ENCODE measurements around the gene KRTAP10-1. TPM values are rescaled to one million over a fixed set of nuclear protein-coding genes. Genes with fewer than 3 reads are reported as not detected.
"Not testable (repeated sequence)": the region's sequence is repeated elsewhere in the genome, so short reads cannot be mapped to it uniquely, and the experiment has no call there.

KRTAP10-1 gene
- total RNA-seq, 4 donors from 2014 or later = not detected

DNA sequence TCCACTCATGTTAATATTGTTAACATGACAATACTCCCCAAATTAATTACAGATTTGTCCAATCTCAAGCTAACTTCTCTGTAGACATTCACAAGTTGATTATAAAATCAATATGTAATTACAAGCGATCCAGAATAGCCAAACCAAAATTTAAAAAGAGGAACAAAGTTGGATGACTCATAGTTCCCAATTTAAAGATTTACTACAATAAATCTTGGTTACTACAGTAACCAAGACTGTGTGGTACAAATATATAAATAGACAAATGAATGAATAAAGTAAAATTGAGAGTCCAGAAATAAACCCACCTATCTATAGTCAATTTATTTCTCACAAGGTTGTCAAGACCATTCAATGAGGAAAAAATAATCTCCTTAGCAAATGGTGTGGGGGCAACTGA, 26.4 kb upstream of the KRTAP10-1 start:
- Histone ChIP-seq H3K4me1 (no peaks in the 10 kb centered on the region), H3K36me3 (no peaks in the 10 kb centered on the region), H3K4me3 (no peak overlapping the region), H3K27ac (replicated peaks in 1 of 4) (no peak overlapping the region), H3K9me3 (peaks cover 0 to 10% (median 5%) of the 10 kb centered on the region in 4 donors), H3K27me3 (peaks cover 0 to 26% (median 0%) of the 10 kb centered on the region in 4 donors)
- intact Hi-C loops (cut with DNase I) = no loop called here
- DNase-seq (ENCODE audit: extremely low spot score) = no peak
- WGBS = 58% methylated on average over 1 of the region's 1 CpG
- TF ChIP-seq, protein P1, sequence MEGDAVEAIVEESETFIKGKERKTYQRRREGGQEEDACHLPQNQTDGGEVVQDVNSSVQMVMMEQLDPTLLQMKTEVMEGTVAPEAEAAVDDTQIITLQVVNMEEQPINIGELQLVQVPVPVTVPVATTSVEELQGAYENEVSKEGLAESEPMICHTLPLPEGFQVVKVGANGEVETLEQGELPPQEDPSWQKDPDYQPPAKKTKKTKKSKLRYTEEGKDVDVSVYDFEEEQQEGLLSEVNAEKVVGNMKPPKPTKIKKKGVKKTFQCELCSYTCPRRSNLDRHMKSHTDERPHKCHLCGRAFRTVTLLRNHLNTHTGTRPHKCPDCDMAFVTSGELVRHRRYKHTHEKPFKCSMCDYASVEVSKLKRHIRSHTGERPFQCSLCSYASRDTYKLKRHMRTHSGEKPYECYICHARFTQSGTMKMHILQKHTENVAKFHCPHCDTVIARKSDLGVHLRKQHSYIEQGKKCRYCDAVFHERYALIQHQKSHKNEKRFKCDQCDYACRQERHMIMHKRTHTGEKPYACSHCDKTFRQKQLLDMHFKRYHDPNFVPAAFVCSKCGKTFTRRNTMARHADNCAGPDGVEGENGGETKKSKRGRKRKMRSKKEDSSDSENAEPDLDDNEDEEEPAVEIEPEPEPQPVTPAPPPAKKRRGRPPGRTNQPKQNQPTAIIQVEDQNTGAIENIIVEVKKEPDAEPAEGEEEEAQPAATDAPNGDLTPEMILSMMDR (IDR thresholded peaks at IDR 0.05) = no peak
- TF ChIP-seq EP300 (IDR thresholded peaks at IDR 0.05) (no peak), POLR2A (IDR thresholded peaks at IDR 0.05; ENCODE audit: low read depth) (no peak), POLR2AphosphoS5 (IDR thresholded peaks at IDR 0.05) (no peak)

DNA sequence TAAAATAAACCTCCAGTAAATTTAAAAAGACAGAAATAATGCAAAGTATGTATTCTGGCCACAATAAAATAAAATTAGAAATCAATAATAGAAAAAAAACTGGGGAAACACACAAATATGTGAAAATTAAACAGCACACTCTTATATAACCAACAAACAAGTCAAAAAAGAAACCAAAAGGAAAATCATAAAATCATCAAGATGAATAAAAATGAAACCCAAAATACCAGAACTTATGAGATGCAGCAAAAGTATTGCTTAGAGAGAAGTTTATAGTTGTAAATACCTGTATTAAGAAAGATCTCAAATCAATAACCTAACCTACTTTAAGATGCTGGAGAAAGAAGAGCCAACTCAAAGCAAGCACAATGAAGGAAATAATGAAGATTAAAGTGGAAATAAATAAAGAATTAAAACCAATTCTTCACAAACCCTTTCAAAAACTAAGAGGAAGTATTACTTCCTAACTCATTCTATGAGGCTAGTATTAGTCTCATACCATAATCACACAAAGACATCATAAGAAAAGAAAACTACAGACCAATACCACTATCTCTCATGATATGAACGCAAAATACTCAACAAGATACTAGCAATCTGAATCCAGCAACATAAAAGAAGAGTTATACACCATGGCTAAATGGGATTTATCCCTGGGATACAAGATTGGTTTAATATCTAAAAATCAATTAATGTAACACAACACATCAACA, 25.0 kb upstream of the KRTAP10-1 start:
- peaks cover 0 to 6% (median 2%) of the 10 kb centered on the region in 4 donors for H3K9me3 ChIP-seq
- no peaks in the 10 kb centered on the region for H3K36me3 ChIP-seq
- TF ChIP-seq, protein P1 (IDR thresholded peaks at IDR 0.05) = no peak
- no peak for TF ChIP-seq POLR2A (IDR thresholded peaks at IDR 0.05; ENCODE audit: low read depth)
- no peak for TF ChIP-seq POLR2AphosphoS5 (IDR thresholded peaks at IDR 0.05)
- TF ChIP-seq EP300 (IDR thresholded peaks at IDR 0.05) = no peak
- H3K27ac ChIP-seq (replicated peaks in 1 of 4) = no peak overlapping the region
- H3K4me3 ChIP-seq = no peak overlapping the region
- 84% methylated on average over 1 of the region's 1 CpG for WGBS
- no peak for DNase-seq (ENCODE audit: extremely low spot score)
- H3K27me3 ChIP-seq = peaks cover 0 to 21% (median 0%) of the 10 kb centered on the region in 4 donors
- H3K4me1 ChIP-seq = no peaks in the 10 kb centered on the region
- intact Hi-C loops (cut with DNase I) = no loop called here

DNA sequence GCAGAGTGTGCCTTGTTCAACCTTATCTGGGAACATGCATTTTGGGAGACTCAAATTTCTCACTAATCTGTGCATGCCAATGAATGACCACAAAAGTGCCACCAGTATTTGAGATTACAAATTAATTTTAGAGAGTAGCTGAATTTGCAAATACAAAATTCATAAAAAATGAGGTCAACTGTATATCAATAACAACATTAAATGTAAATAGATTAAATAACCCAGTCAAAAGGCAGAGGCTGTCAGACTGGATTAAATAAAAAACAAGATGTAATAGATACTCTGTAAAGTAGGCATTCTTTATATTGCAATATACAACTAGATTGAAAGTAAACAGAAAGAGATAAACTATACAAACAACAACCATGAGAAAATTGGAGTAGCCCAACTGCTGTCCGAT, 24.1 kb upstream of the KRTAP10-1 start:
- no peak for TF ChIP-seq POLR2A (IDR thresholded peaks at IDR 0.05; ENCODE audit: low read depth)
- no peak for TF ChIP-seq POLR2AphosphoS5 (IDR thresholded peaks at IDR 0.05)
- TF ChIP-seq, protein P1 (IDR thresholded peaks at IDR 0.05) = no peak
- no peak for TF ChIP-seq EP300 (IDR thresholded peaks at IDR 0.05)
- no peak for DNase-seq (ENCODE audit: extremely low spot score)
- Histone ChIP-seq H3K4me1 (no peaks in the 10 kb centered on the region), H3K27ac (replicated peaks in 1 of 4) (no peak overlapping the region), H3K36me3 (no peaks in the 10 kb centered on the region), H3K9me3 (peaks cover 0 to 12% (median 4%) of the 10 kb centered on the region in 4 donors), H3K27me3 (peaks cover 0 to 12% (median 0%) of the 10 kb centered on the region in 4 donors), H3K4me3 (no peak overlapping the region)
- intact Hi-C loops (cut with DNase I) = no loop called here
- WGBS = 91% methylated on average over 1 of the region's 1 CpG

DNA sequence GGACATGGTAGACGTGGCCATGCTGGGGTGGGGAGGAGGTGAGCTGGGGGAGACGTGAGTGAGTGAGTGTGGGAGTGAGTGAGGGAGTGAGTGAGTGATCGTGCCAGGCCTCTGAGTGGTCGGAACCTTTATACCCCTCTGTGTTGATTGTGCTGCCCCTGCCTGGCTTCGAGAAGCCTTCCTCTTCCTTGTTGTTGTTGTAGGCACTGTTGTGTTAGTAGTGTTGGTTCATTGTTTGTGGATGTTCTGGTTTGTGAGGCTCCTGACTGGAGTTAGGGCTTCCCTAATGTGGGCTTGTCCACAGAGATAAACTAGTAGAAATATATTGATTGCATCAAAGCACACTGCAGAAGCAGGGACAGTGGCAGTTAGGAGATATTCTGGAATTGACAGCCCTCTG, 18.7 kb upstream of the KRTAP10-1 start, which contains the start of gene KRTAP10-3:
TSS of gene KRTAP10-3 (minus strand) at position 101 of the 400 bp plus-strand sequence. CDS start at position 21, 80 bp downstream.
- WGBS = 71% methylated on average over 5 of the region's 5 CpGs
- Histone ChIP-seq H3K9me3 (peaks cover 0 to 18% (median 4%) of the 10 kb centered on the region in 4 donors), H3K27me3 (peaks cover 0 to 34% (median 0%) of the 10 kb centered on the region in 4 donors), H3K4me1 (no peaks in the 10 kb centered on the region), H3K4me3 (no peak within 1 kb of the TSS), H3K27ac (replicated peaks in 1 of 4) (no peak within 1 kb of the TSS), H3K36me3 (no peaks in the 10 kb centered on the region)
- TF ChIP-seq POLR2AphosphoS5 (IDR thresholded peaks at IDR 0.05) (no peak), EP300 (IDR thresholded peaks at IDR 0.05) (no peak), POLR2A (IDR thresholded peaks at IDR 0.05; ENCODE audit: low read depth) (no peak)
- TF ChIP-seq, protein P1 (IDR thresholded peaks at IDR 0.05) = no peak
- intact Hi-C loops (cut with DNase I) = no loop called here
- peak; percentile 55 for DNase-seq (ENCODE audit: extremely low spot score)

DNA sequence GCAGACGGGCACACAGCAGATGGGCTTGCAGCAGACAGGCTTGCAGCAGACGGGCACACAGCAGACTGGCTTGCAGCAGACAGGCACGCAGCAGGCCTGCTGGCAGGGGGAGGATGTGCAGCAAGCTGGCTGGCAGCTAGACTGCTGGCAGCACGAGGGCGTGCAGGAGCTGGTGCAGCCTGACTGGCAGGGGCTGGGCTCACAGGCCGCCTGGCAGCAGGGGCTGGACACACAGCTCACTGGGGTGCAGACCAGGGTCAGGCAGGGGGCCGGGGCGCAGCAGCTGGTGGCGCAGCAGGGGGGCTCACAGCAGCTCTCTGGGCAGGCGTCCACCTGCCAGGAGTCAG, 18.3 kb upstream of the KRTAP10-1 start:
- intact Hi-C loops (cut with DNase I); DNase-seq (ENCODE audit: extremely low spot score); H3K36me3 ChIP-seq; H3K4me1 ChIP-seq; H3K27ac ChIP-seq (replicated peaks in 1 of 4); H3K4me3 ChIP-seq: not testable (repeated sequence)
- H3K27me3 ChIP-seq = peaks cover 0 to 34% (median 0%) of the 10 kb centered on the region in 4 donors
- 75% methylated on average over 10 of the region's 10 CpGs for WGBS
- H3K9me3 ChIP-seq = peaks cover 0 to 18% (median 4%) of the 10 kb centered on the region in 4 donors
